Adrenal gland (tissue), 5 donors: ENCODE measurements around the gene SLAMF7.

Experiments
- POLR2A ChIP-seq, 2 donors: fragments of 450-650 bp; IDR thresholded peaks; one replicate each; pipeline ENCODE4 v1.6.1; 2017; ENCODE audit warnings: antibody characterized with exemption in 2 of 2, mild to moderate bottlenecking in 2 of 2, moderate library complexity in 1 of 2
- TF ChIP-seq, protein P1 (sequence below), 6 experiments: fragments of 450-650 bp in 4 of 6; fragments of 200-600 bp in 2 of 6; sonication (generic) in 1 of 6; IDR thresholded peaks; 1 replicate in 5 of 6; 2 replicates in 1 of 6; pipeline versions ENCODE4 v1.5.1 to v1.8.0; 2016 to 2021; ENCODE audit warnings: antibody characterized with exemption in 6 of 6, mild to moderate bottlenecking in 2 of 6, moderate library complexity in 1 of 6
- donor health status: DM: no; HTN: no; CAD: no.

- TF ChIP-seq, protein P1, sequence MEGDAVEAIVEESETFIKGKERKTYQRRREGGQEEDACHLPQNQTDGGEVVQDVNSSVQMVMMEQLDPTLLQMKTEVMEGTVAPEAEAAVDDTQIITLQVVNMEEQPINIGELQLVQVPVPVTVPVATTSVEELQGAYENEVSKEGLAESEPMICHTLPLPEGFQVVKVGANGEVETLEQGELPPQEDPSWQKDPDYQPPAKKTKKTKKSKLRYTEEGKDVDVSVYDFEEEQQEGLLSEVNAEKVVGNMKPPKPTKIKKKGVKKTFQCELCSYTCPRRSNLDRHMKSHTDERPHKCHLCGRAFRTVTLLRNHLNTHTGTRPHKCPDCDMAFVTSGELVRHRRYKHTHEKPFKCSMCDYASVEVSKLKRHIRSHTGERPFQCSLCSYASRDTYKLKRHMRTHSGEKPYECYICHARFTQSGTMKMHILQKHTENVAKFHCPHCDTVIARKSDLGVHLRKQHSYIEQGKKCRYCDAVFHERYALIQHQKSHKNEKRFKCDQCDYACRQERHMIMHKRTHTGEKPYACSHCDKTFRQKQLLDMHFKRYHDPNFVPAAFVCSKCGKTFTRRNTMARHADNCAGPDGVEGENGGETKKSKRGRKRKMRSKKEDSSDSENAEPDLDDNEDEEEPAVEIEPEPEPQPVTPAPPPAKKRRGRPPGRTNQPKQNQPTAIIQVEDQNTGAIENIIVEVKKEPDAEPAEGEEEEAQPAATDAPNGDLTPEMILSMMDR (IDR thresholded peaks at IDR 0.05): no peak
- no peak for TF ChIP-seq POLR2A (IDR thresholded peaks at IDR 0.05)
These were observed 61.8 kb downstream of the SLAMF7 start for GRCh38 chr1:160800645-160801408.
